Neural cell (in vitro differentiated cells): ENCODE results near the gene ZFC3H1.

ENCODE experiments used
- EP300 ChIP-seq: fragments of 450-650 bp; conservative IDR thresholded peaks from 2 replicates; pipeline ENCODE4 v1.6.1; 2014; ENCODE audit warnings: antibody characterized with exemption, mild to moderate bottlenecking, moderate library complexity; ENCODE audit not compliant: poor library complexity, severe bottlenecking
- EZH2 ChIP-seq: fragments of 200-600, 300-800 bp; shearing (Covaris generic), sonication (generic); IDR thresholded peaks from 2 replicates; pipeline ENCODE4 v1.6.1; 2014; ENCODE audit warnings: antibody characterized with exemption, low read length, borderline replicate concordance, mild to moderate bottlenecking; ENCODE audit not compliant: insufficient read depth, poor library complexity, severe bottlenecking
- MXI1 ChIP-seq: fragments of 450-650 bp; conservative IDR thresholded peaks from 2 replicates; pipeline ENCODE4 v1.6.1; 2014; ENCODE audit warnings: antibody characterized with exemption, mild to moderate bottlenecking; ENCODE audit not compliant: poor library complexity, severe bottlenecking
- POLR2AphosphoS5 ChIP-seq: IDR thresholded peaks from 2 replicates; pipeline ENCODE4 v1.6.1; 2012
- RAD21 ChIP-seq: fragments of 450-650 bp; conservative IDR thresholded peaks from 2 replicates; pipeline ENCODE4 v1.6.1; 2014; ENCODE audit warnings: antibody characterized with exemption, mild to moderate bottlenecking, moderate library complexity
- SMC3 ChIP-seq: fragments of 450-650 bp; conservative IDR thresholded peaks from 2 replicates; pipeline ENCODE4 v1.6.1; 2014; ENCODE audit warnings: antibody characterized with exemption, mild to moderate bottlenecking, moderate library complexity; ENCODE audit not compliant: poor library complexity
- TF ChIP-seq, protein P1 (sequence below): fragments of 450-650 bp; IDR thresholded peaks from 2 replicates; pipeline ENCODE4 v1.5.1; 2014; ENCODE audit warnings: antibody characterized with exemption, mild to moderate bottlenecking, moderate library complexity; ENCODE audit not compliant: poor library complexity, severe bottlenecking

DNA sequence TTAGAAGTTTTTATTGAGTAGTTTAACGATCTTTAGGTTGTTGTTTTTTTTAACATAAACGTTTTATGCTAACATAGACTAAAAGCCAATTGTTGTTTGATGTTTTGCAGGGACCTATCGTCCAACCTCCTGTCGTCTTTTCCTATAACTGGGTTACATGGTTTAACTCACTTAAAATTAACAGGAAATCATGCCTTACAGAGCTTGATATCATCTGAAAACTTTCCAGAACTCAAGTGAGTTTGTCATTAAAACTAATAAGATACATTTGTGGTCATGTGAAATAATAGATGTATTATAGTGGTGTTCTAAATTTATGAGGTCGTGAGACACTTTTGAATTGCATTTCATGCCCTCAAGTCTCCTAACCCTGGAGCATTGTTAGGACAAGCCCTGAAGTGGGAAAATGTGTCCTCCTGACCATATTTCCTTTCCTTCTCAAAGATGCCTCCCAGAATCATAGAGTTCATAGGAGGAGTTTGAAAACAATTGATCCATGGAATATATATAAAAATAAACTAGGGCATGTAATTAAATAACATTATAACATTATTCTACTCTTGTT, 84.9 kb downstream of the ZFC3H1 start:
- TF ChIP-seq POLR2AphosphoS5 = no peak
- TF ChIP-seq, protein P1, sequence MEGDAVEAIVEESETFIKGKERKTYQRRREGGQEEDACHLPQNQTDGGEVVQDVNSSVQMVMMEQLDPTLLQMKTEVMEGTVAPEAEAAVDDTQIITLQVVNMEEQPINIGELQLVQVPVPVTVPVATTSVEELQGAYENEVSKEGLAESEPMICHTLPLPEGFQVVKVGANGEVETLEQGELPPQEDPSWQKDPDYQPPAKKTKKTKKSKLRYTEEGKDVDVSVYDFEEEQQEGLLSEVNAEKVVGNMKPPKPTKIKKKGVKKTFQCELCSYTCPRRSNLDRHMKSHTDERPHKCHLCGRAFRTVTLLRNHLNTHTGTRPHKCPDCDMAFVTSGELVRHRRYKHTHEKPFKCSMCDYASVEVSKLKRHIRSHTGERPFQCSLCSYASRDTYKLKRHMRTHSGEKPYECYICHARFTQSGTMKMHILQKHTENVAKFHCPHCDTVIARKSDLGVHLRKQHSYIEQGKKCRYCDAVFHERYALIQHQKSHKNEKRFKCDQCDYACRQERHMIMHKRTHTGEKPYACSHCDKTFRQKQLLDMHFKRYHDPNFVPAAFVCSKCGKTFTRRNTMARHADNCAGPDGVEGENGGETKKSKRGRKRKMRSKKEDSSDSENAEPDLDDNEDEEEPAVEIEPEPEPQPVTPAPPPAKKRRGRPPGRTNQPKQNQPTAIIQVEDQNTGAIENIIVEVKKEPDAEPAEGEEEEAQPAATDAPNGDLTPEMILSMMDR = no peak
- no peak for TF ChIP-seq EP300
- TF ChIP-seq RAD21 = no peak
- no peak for TF ChIP-seq EZH2
- no peak for TF ChIP-seq SMC3
- no peak for TF ChIP-seq MXI1
